ENCODE measurements around the gene LDLR. TPM values are rescaled to one million over a fixed set of nuclear protein-coding genes. Genes with fewer than 3 reads are reported as not detected.
"Not testable (repeated sequence)": the region's sequence is repeated elsewhere in the genome, so short reads cannot be mapped to it uniquely, and the experiment has no call there.

Gene LDLR
- total RNA-seq, 1 donor from 2014 or later: 39.3 TPM

GRCh38 chr19:11123114-11123513 lies 33.9 kb downstream of the LDLR start:
- Mint-ChIP-seq H3K27ac (no peak overlapping the region), H3K4me1 (no peaks in the 10 kb centered on the region), H3K27me3 (ENCODE audit: insufficient read depth, low read depth) (no peaks in the 10 kb centered on the region), H3K9me3 (no peaks in the 10 kb centered on the region), H3K36me3 (peaks cover 34% of the 10 kb centered on the region), H3K4me3 (no peak overlapping the region)
- Histone ChIP-seq H3K9me3 (ENCODE audit: low read depth) (no peaks in the 10 kb centered on the region), H4K20me1 (ENCODE audit: low read depth) (peaks cover 41% of the 10 kb centered on the region), H3K4me2 (no peak overlapping the region), H3K36me3 (peaks cover 32% of the 10 kb centered on the region), H3K79me2 (ENCODE audit: low read depth) (peaks cover 6% of the 10 kb centered on the region), H3K4me1 (no peaks in the 10 kb centered on the region), H3K4me3 (no peak overlapping the region), H3K9ac (no peak overlapping the region), H3K27me3 (no peaks in the 10 kb centered on the region), H3K27ac (no peak overlapping the region), H2AFZ (replicated peaks) (no peak overlapping the region), H3F3A (ENCODE audit: low read depth) (peaks cover 80% of the 10 kb centered on the region)
- no peak for DNase-seq (ENCODE audit: low spot score)
- TF ChIP-seq EZH2phosphoT487 (IDR thresholded peaks at IDR 0.05) (no peak), CTCF (IDR thresholded peaks at IDR 0.05) (no peak), EZH2 (IDR thresholded peaks at IDR 0.05) (no peak)

- not testable (repeated sequence) for H3K9me3 ChIP-seq (ENCODE audit: low read depth); H3K27me3 Mint-ChIP-seq (ENCODE audit: insufficient read depth, low read depth); H3K4me3 Mint-ChIP-seq; H3K4me1 ChIP-seq; H3K27ac Mint-ChIP-seq; H3K27ac ChIP-seq; H2AFZ ChIP-seq (replicated peaks); DNase-seq (ENCODE audit: low spot score); H3K4me1 Mint-ChIP-seq; H3K4me3 ChIP-seq; H3K4me2 ChIP-seq; H3K9ac ChIP-seq; H3K79me2 ChIP-seq (ENCODE audit: low read depth); H3K9me3 Mint-ChIP-seq; H3K27me3 ChIP-seq
- H3K36me3 Mint-ChIP-seq: peaks cover 30% of the 10 kb centered on the region
- Histone ChIP-seq H3K36me3 (peaks cover 28% of the 10 kb centered on the region), H4K20me1 (ENCODE audit: low read depth) (peaks cover 38% of the 10 kb centered on the region), H3F3A (ENCODE audit: low read depth) (peaks cover 81% of the 10 kb centered on the region)
Observed at GRCh38 chr19:11124157-11124556, 34.9 kb downstream of the LDLR start.

GRCh38 chr19:11125994-11126685 lies 36.9 kb downstream of the LDLR start:
- H3K27me3 Mint-ChIP-seq (ENCODE audit: insufficient read depth, low read depth): no peaks in the 10 kb centered on the region
- peaks cover 83% of the 10 kb centered on the region for H3F3A ChIP-seq (ENCODE audit: low read depth)
- no peaks in the 10 kb centered on the region for H3K4me1 Mint-ChIP-seq
- no peaks in the 10 kb centered on the region for H3K9me3 Mint-ChIP-seq
- H3K9me3 ChIP-seq (ENCODE audit: low read depth): no peaks in the 10 kb centered on the region
- no peaks in the 10 kb centered on the region for H3K27me3 ChIP-seq
- peaks cover 41% of the 10 kb centered on the region for H4K20me1 ChIP-seq (ENCODE audit: low read depth)
- no peak overlapping the region for H3K27ac Mint-ChIP-seq
- no peak overlapping the region for H2AFZ ChIP-seq (replicated peaks)
- H3K9ac ChIP-seq: no peak overlapping the region
- no peak overlapping the region for H3K4me2 ChIP-seq
- no peak overlapping the region for H3K4me3 Mint-ChIP-seq
- H3K27ac ChIP-seq: no peak overlapping the region
- H3K36me3 ChIP-seq: peaks cover 21% of the 10 kb centered on the region
- peaks cover 5% of the 10 kb centered on the region for H3K79me2 ChIP-seq (ENCODE audit: low read depth)
- H3K4me1 ChIP-seq: no peaks in the 10 kb centered on the region
- no peak overlapping the region for H3K4me3 ChIP-seq
- TF ChIP-seq EZH2phosphoT487 (IDR thresholded peaks at IDR 0.05): no peak
- TF ChIP-seq EZH2 (IDR thresholded peaks at IDR 0.05): no peak
- TF ChIP-seq CTCF (IDR thresholded peaks at IDR 0.05): peak; percentile 87
- peaks cover 31% of the 10 kb centered on the region for H3K36me3 Mint-ChIP-seq
- DNase-seq (ENCODE audit: low spot score): peak; percentile 83

GRCh38 chr19:11127905-11128304 lies 38.6 kb downstream of the LDLR start:
- no peak for DNase-seq (ENCODE audit: low spot score)
- H3K79me2 ChIP-seq (ENCODE audit: low read depth): peaks cover 5% of the 10 kb centered on the region
- H3K4me3 Mint-ChIP-seq: no peak overlapping the region
- no peak overlapping the region for H3K27ac Mint-ChIP-seq
- H3K27me3 ChIP-seq: no peaks in the 10 kb centered on the region
- H3K4me1 Mint-ChIP-seq: no peaks in the 10 kb centered on the region
- H3K9me3 Mint-ChIP-seq: no peaks in the 10 kb centered on the region
- peaks cover 55% of the 10 kb centered on the region for H4K20me1 ChIP-seq (ENCODE audit: low read depth)
- H3K36me3 ChIP-seq: peaks cover 25% of the 10 kb centered on the region
- H2AFZ ChIP-seq (replicated peaks): no peak overlapping the region
- no peak overlapping the region for H3K27ac ChIP-seq
- no peak overlapping the region for H3K9ac ChIP-seq
- no peaks in the 10 kb centered on the region for H3K9me3 ChIP-seq (ENCODE audit: low read depth)
- H3K4me3 ChIP-seq: no peak overlapping the region
- peaks cover 3% of the 10 kb centered on the region for H3K27me3 Mint-ChIP-seq (ENCODE audit: insufficient read depth, low read depth)
- no peaks in the 10 kb centered on the region for H3K4me1 ChIP-seq
- TF ChIP-seq EZH2 (IDR thresholded peaks at IDR 0.05): no peak
- peaks cover 39% of the 10 kb centered on the region for H3K36me3 Mint-ChIP-seq
- no peak overlapping the region for H3K4me2 ChIP-seq
- peaks cover 92% of the 10 kb centered on the region for H3F3A ChIP-seq (ENCODE audit: low read depth)
